Measurements from ENCODE around the gene TYR. TPM values are rescaled to one million over a fixed set of nuclear protein-coding genes. Genes with fewer than 3 reads are reported as not detected.

The TYR gene
- total RNA-seq, 1 donor from 2014 or later = not detected

GRCh38 chr11:89182773-89183518 is 5.3 kb downstream of the TYR start:
- H3K36me3 Mint-ChIP-seq (ENCODE audit: unreplicated experiment) = no peaks in the 10 kb centered on the region
- no peak for DNase-seq (ENCODE audit: extremely low spot score, unreplicated experiment)
- H3K4me1 Mint-ChIP-seq (ENCODE audit: unreplicated experiment) = no peaks in the 10 kb centered on the region
- TF ChIP-seq, protein P1, sequence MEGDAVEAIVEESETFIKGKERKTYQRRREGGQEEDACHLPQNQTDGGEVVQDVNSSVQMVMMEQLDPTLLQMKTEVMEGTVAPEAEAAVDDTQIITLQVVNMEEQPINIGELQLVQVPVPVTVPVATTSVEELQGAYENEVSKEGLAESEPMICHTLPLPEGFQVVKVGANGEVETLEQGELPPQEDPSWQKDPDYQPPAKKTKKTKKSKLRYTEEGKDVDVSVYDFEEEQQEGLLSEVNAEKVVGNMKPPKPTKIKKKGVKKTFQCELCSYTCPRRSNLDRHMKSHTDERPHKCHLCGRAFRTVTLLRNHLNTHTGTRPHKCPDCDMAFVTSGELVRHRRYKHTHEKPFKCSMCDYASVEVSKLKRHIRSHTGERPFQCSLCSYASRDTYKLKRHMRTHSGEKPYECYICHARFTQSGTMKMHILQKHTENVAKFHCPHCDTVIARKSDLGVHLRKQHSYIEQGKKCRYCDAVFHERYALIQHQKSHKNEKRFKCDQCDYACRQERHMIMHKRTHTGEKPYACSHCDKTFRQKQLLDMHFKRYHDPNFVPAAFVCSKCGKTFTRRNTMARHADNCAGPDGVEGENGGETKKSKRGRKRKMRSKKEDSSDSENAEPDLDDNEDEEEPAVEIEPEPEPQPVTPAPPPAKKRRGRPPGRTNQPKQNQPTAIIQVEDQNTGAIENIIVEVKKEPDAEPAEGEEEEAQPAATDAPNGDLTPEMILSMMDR (IDR thresholded peaks at IDR 0.05) = no peak
- H3K27ac Mint-ChIP-seq (ENCODE audit: unreplicated experiment) = no peak overlapping the region
- H3K4me3 Mint-ChIP-seq (ENCODE audit: unreplicated experiment) = no peak overlapping the region
- no peaks in the 10 kb centered on the region for H3K9me3 Mint-ChIP-seq (ENCODE audit: unreplicated experiment)
- H3K27me3 Mint-ChIP-seq (ENCODE audit: unreplicated experiment) = peaks cover 13% of the 10 kb centered on the region

- TF ChIP-seq, protein P1 (IDR thresholded peaks at IDR 0.05) = no peak
- no peak overlapping the region for H3K4me3 Mint-ChIP-seq (ENCODE audit: unreplicated experiment)
- H3K9me3 Mint-ChIP-seq (ENCODE audit: unreplicated experiment) = no peaks in the 10 kb centered on the region
- no peak overlapping the region for H3K27ac Mint-ChIP-seq (ENCODE audit: unreplicated experiment)
- H3K27me3 Mint-ChIP-seq (ENCODE audit: unreplicated experiment) = peaks cover 13% of the 10 kb centered on the region
- H3K36me3 Mint-ChIP-seq (ENCODE audit: unreplicated experiment) = no peaks in the 10 kb centered on the region
- H3K4me1 Mint-ChIP-seq (ENCODE audit: unreplicated experiment) = no peaks in the 10 kb centered on the region
- no peak for DNase-seq (ENCODE audit: extremely low spot score, unreplicated experiment)
These were observed 6.3 kb downstream of the TYR start for GRCh38 chr11:89184021-89184420.

GRCh38 chr11:89189776-89190175 is 12.1 kb downstream of the TYR start:
- H3K4me3 Mint-ChIP-seq (ENCODE audit: unreplicated experiment) = no peak overlapping the region
- TF ChIP-seq, protein P1 (IDR thresholded peaks at IDR 0.05) = no peak
- no peak overlapping the region for H3K27ac Mint-ChIP-seq (ENCODE audit: unreplicated experiment)
- no peaks in the 10 kb centered on the region for H3K36me3 Mint-ChIP-seq (ENCODE audit: unreplicated experiment)
- no peaks in the 10 kb centered on the region for H3K9me3 Mint-ChIP-seq (ENCODE audit: unreplicated experiment)
- no peaks in the 10 kb centered on the region for H3K4me1 Mint-ChIP-seq (ENCODE audit: unreplicated experiment)
- DNase-seq (ENCODE audit: extremely low spot score, unreplicated experiment) = no peak
- H3K27me3 Mint-ChIP-seq (ENCODE audit: unreplicated experiment) = peaks cover 23% of the 10 kb centered on the region

DNA sequence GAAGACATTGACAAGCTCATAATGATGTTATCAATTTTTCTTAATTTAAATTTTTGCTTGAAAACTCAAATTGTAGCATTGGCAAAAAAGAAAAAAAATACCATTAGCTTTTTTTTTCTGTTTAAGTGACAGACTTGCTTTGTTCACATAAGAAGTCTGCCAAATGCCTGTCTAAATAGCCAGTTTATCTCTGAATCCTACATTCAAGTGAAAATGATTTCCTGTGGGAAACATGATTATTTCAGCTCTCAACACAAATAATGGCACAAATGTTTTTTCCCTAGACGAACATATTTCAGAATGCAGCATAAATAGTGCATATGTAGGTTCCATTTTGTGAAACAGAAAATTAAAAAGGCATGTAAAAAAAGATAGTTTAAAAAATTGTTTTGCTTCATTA is 23.5 kb downstream of the TYR start:
- no peaks in the 10 kb centered on the region for H3K36me3 Mint-ChIP-seq (ENCODE audit: unreplicated experiment)
- H3K27ac Mint-ChIP-seq (ENCODE audit: unreplicated experiment) = no peak overlapping the region
- H3K4me1 Mint-ChIP-seq (ENCODE audit: unreplicated experiment) = no peaks in the 10 kb centered on the region
- no peak overlapping the region for H3K4me3 Mint-ChIP-seq (ENCODE audit: unreplicated experiment)
- H3K27me3 Mint-ChIP-seq (ENCODE audit: unreplicated experiment) = peaks cover 7% of the 10 kb centered on the region
- H3K9me3 Mint-ChIP-seq (ENCODE audit: unreplicated experiment) = no peaks in the 10 kb centered on the region
- TF ChIP-seq, protein P1 (IDR thresholded peaks at IDR 0.05) = no peak
- no peak for DNase-seq (ENCODE audit: extremely low spot score, unreplicated experiment)

DNA sequence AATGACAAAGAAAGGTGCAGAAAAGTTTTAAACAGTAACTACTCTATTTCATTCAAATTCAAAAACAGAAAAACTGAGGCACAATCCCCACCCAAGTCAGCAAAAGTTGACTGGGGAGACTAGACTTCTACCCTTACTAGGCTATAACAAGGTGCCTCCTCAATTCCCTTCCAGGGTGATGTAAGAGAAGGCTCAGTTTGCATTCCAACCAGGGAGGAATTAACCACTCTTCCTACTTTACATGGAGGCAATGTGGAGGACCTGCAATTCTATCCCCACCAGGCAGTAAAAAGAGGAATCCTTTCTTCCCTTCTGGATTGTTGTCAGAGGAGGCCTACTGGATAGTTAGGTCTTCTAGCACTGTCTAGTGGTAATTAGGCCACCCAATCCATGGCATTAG is 26.1 kb downstream of the TYR start:
- no peak for DNase-seq (ENCODE audit: extremely low spot score, unreplicated experiment)
- TF ChIP-seq, protein P1 (IDR thresholded peaks at IDR 0.05) = no peak
- H3K27me3 Mint-ChIP-seq (ENCODE audit: unreplicated experiment) = peaks cover 15% of the 10 kb centered on the region
- no peaks in the 10 kb centered on the region for H3K36me3 Mint-ChIP-seq (ENCODE audit: unreplicated experiment)
- H3K4me3 Mint-ChIP-seq (ENCODE audit: unreplicated experiment) = no peak overlapping the region
- no peaks in the 10 kb centered on the region for H3K4me1 Mint-ChIP-seq (ENCODE audit: unreplicated experiment)
- no peaks in the 10 kb centered on the region for H3K9me3 Mint-ChIP-seq (ENCODE audit: unreplicated experiment)
- no peak overlapping the region for H3K27ac Mint-ChIP-seq (ENCODE audit: unreplicated experiment)
